Activated CD4-positive, alpha-beta memory T cell treated with anti-CD3 and anti-CD28 coated beads for 36 hours (primary cell): ENCODE measurements around the gene RBM39. TPM values are rescaled to one million over a fixed set of nuclear protein-coding genes. Genes with fewer than 3 reads are reported as not detected.
"Not testable (repeated sequence)": the region's sequence is repeated elsewhere in the genome, so short reads cannot be mapped to it uniquely, and the experiment has no call there.

ENCODE experiments used
- CTCF ChIA-PET: fragments of 350-600 bp; sonication (Branson Sonifier 250); formaldehyde crosslinking; loops from one replicate; lab custom pipeline; 2021; ENCODE audit warnings: antibody characterized with exemption, inconsistent platforms; lab: Charles Lee
- POLR2A ChIA-PET: fragments of 350-600 bp; sonication (Branson Sonifier 250); formaldehyde crosslinking; loops from one replicate; lab custom pipeline; 2021; ENCODE audit warnings: antibody characterized with exemption; lab: Charles Lee
- DNase-seq: peaks from one replicate; pipeline ENCODE4 v3.0.0-alpha.2; 2020
- H3K27ac Mint-ChIP-seq: one replicate; pipeline ENCODE4 v1.8.0; 2021; ENCODE audit warnings: mixed read lengths
- H3K27me3 Mint-ChIP-seq: one replicate; pipeline ENCODE4 v1.8.0; 2021; ENCODE audit warnings: mixed read lengths
- H3K36me3 Mint-ChIP-seq: one replicate; pipeline ENCODE4 v1.8.0; 2021; ENCODE audit warnings: mixed read lengths
- H3K4me1 Mint-ChIP-seq: one replicate; pipeline ENCODE4 v1.8.0; 2021; ENCODE audit warnings: low read depth, mixed read lengths
- H3K4me3 Mint-ChIP-seq: one replicate; pipeline ENCODE4 v1.8.0; 2021; ENCODE audit warnings: mild to moderate bottlenecking, mixed read lengths
- H3K9me3 Mint-ChIP-seq: one replicate; pipeline ENCODE4 v1.8.0; 2021; ENCODE audit warnings: mixed read lengths
- intact Hi-C: fragments of 100-400 bp; cut with micrococcal nuclease; formaldehyde crosslinking; loops from one replicate; pipeline ENCODE4 v1.15.1; 2023
- total RNA-seq, 2 experiments: library from RNA; stranded (reverse); gene quantifications; one replicate each; pipeline ENCODE4 v1.2.3, GENCODE V29; 2021

Gene RBM39
- total RNA-seq, 2 experiments from 2014 or later, result 243 to 259 TPM

GRCh38 chr20:35686872-35687271 is 55.2 kb downstream of the RBM39 start:
- H3K9me3 Mint-ChIP-seq, H3K4me3 Mint-ChIP-seq, H3K4me1 Mint-ChIP-seq, POLR2A ChIA-PET, H3K27ac Mint-ChIP-seq, H3K27me3 Mint-ChIP-seq, intact Hi-C loops: not testable (repeated sequence)
- CTCF ChIA-PET, result interaction anchor here (0.7 kb wide), 1 partner anchor 306 kb away, joined by 4 read pairs; no protein-coding TSS in a partner anchor
- peak; percentile 18 for DNase-seq
- H3K36me3 Mint-ChIP-seq, result peaks cover 22% of the 10 kb centered on the region

GRCh38 chr20:35685368-35685767 is 56.7 kb downstream of the RBM39 start:
- H3K27ac Mint-ChIP-seq, H3K4me3 Mint-ChIP-seq, H3K27me3 Mint-ChIP-seq, DNase-seq, H3K9me3 Mint-ChIP-seq, intact Hi-C loops, CTCF ChIA-PET, POLR2A ChIA-PET, H3K4me1 Mint-ChIP-seq: not testable (repeated sequence)
- H3K36me3 Mint-ChIP-seq, result peaks cover 18% of the 10 kb centered on the region

GRCh38 chr20:35681960-35682359 is 60.1 kb downstream of the RBM39 start:
- H3K36me3 Mint-ChIP-seq, result peaks cover 5% of the 10 kb centered on the region
- no peaks in the 10 kb centered on the region for H3K4me1 Mint-ChIP-seq
- H3K4me3 Mint-ChIP-seq, result no peak overlapping the region
- no peak overlapping the region for H3K27ac Mint-ChIP-seq
- H3K9me3 Mint-ChIP-seq, result no peaks in the 10 kb centered on the region
- CTCF ChIA-PET, result no interaction called here
- POLR2A ChIA-PET, result no interaction called here
- DNase-seq, result no peak
- intact Hi-C loops, result no loop called here
- H3K27me3 Mint-ChIP-seq, result no peaks in the 10 kb centered on the region

DNA sequence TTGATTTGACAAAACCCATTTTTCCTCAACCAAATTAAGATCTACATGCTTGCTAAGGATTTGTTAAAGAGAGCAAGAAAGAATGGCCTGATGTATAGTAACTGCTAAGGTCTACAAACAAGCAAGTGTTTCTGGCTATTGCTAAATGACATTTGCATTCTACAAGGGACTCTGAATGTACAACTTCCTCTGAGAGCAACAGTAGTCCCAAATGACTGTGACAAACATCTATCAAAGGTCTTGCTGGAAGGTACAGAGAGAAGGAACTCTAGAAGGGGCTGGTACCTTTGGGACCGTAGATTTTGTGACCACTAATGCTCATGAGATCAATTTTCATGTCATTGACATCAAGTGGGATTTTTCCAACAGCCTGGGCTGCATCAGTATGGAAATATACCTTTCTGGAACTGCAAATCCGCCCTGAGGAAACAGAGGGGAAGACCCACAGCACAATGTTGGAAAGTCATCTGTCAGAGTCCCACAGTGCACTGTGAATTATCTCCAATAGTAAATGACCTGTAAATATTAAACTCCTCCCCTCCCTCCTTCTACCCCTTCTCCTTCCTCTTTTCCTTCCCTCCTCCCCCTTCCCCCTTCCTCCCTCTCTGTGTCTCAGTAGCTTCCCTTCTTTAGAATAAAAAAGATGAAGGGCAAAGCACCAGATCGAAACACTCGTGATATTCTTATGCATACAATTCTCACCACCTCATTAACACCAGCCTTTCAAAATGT is 61.4 kb downstream of the RBM39 start:
- no peaks in the 10 kb centered on the region for H3K4me1 Mint-ChIP-seq
- H3K9me3 Mint-ChIP-seq, result no peaks in the 10 kb centered on the region
- POLR2A ChIA-PET, result no interaction called here
- CTCF ChIA-PET, result no interaction called here
- H3K27ac Mint-ChIP-seq, result no peak overlapping the region
- no peaks in the 10 kb centered on the region for H3K27me3 Mint-ChIP-seq
- no peak overlapping the region for H3K4me3 Mint-ChIP-seq
- H3K36me3 Mint-ChIP-seq, result peaks cover 4% of the 10 kb centered on the region
- intact Hi-C loops, result no loop called here
- no peak for DNase-seq

- H3K4me3 Mint-ChIP-seq, result no peak overlapping the region
- H3K27ac Mint-ChIP-seq, result no peak overlapping the region
- no peak for DNase-seq
- H3K4me1 Mint-ChIP-seq, result no peaks in the 10 kb centered on the region
- peaks cover 21% of the 10 kb centered on the region for H3K36me3 Mint-ChIP-seq
- ChIA-PET CTCF (no interaction called here), POLR2A (no interaction called here)
- H3K27me3 Mint-ChIP-seq, result no peaks in the 10 kb centered on the region
- intact Hi-C loops, result no loop called here
- no peaks in the 10 kb centered on the region for H3K9me3 Mint-ChIP-seq
Observed at GRCh38 chr20:35674921-35675320, 67.1 kb downstream of the RBM39 start.

- no peak overlapping the region for H3K27ac Mint-ChIP-seq
- H3K4me1 Mint-ChIP-seq, result no peaks in the 10 kb centered on the region
- DNase-seq, result no peak
- H3K9me3 Mint-ChIP-seq, result no peaks in the 10 kb centered on the region
- no peaks in the 10 kb centered on the region for H3K27me3 Mint-ChIP-seq
- intact Hi-C loops, result no loop called here
- H3K4me3 Mint-ChIP-seq, result no peak overlapping the region
- CTCF ChIA-PET, result no interaction called here
- peaks cover 25% of the 10 kb centered on the region for H3K36me3 Mint-ChIP-seq
- POLR2A ChIA-PET, result no interaction called here
Observed at GRCh38 chr20:35673884-35674283, 68.2 kb downstream of the RBM39 start.

DNA sequence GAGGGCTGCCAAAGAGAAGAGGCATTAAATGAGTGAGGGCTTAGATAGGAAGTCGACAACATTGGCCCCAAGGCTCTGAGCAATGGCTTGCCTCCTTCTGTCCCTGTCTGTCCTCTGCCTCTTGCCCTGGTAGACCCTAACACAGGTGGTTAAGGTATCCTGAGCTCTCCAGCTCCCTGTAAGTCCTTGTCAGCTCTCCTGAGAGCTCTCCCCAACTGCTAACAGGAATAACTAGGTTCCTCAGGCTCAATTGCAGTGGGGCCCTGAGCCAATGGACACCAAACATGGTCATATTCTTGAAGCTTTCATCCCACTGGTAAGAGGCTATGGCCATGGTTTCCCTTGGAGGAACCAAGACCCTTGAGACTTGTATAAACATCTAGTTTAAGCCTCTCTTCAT is 72.4 kb downstream of the RBM39 start:
- ChIA-PET POLR2A (no interaction called here), CTCF (no interaction called here)
- intact Hi-C loops, result no loop called here
- H3K9me3 Mint-ChIP-seq, result no peaks in the 10 kb centered on the region
- H3K27ac Mint-ChIP-seq, result no peak overlapping the region
- DNase-seq, result no peak
- H3K4me1 Mint-ChIP-seq, result peaks cover 3% of the 10 kb centered on the region
- H3K4me3 Mint-ChIP-seq, result no peak overlapping the region
- H3K36me3 Mint-ChIP-seq, result peaks cover 26% of the 10 kb centered on the region
- no peaks in the 10 kb centered on the region for H3K27me3 Mint-ChIP-seq

GRCh38 chr20:35669221-35669620 is 72.8 kb downstream of the RBM39 start:
- peaks cover 28% of the 10 kb centered on the region for H3K36me3 Mint-ChIP-seq
- H3K4me3 Mint-ChIP-seq, result no peak overlapping the region
- no peak overlapping the region for H3K27ac Mint-ChIP-seq
- ChIA-PET POLR2A (no interaction called here), CTCF (no interaction called here)
- DNase-seq, result no peak
- intact Hi-C loops, result no loop called here
- no peaks in the 10 kb centered on the region for H3K27me3 Mint-ChIP-seq
- peaks cover 3% of the 10 kb centered on the region for H3K4me1 Mint-ChIP-seq
- no peaks in the 10 kb centered on the region for H3K9me3 Mint-ChIP-seq

DNA sequence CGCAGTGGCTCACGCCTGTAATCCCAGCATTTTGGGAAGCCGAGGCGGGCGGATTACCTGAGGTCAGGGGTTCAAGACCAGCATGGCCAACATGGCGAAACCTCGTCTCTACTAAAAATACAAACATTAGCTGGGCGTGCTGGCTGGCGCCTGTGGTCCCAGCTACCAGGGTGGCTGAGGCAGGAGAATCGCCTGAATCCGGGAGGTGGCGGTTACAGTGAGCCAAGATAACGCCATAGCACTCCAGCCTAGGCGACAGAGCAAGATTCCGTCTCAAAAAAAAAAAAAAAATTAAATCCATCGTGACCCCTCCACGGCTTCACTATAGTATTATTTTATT is 76.1 kb downstream of the RBM39 start:
- H3K4me3 Mint-ChIP-seq, result no peak overlapping the region

GRCh38 chr20:35664466-35665206 is 77.4 kb downstream of the RBM39 start, which contains the start of the genes CPNE1 and RBM12:
Gene CPNE1 (minus strand): TSS chr20:35664900. CDS start chr20:35632923, 31,977 bp downstream.
Gene RBM12 (minus strand): TSS chr20:35664900. CDS start chr20:35655322, 9,578 bp downstream.
- peak within 1 kb of the TSS; percentile 98 for H3K27ac Mint-ChIP-seq
- no peaks in the 10 kb centered on the region for H3K27me3 Mint-ChIP-seq
- no peaks in the 10 kb centered on the region for H3K9me3 Mint-ChIP-seq
- H3K4me3 Mint-ChIP-seq, result peak within 1 kb of the TSS; percentile 91
- H3K4me1 Mint-ChIP-seq, result peaks cover 40% of the 10 kb centered on the region
- CTCF ChIA-PET, result interaction anchor here (0.8 to 6.3 kb wide), 5 partner anchors 35 to 289 kb away, joined by 3 to 70 read pairs (median 5); partner anchors contain the start of genes NFS1, ROMO1, SCAND1 and SPAG4
- peaks cover 25% of the 10 kb centered on the region for H3K36me3 Mint-ChIP-seq
- peak; percentile 96 for DNase-seq
- intact Hi-C loops, result loop anchor here (2.0 to 5.0 kb wide), 6 partner anchors 34 to 362 kb away; partner anchors contain the start of genes CEP250, ERGIC3, NFS1 and PHF20
- POLR2A ChIA-PET, result interaction anchor here (0.8 to 6.8 kb wide), 13 partner anchors 9 to 290 kb away, joined by 3 to 93 read pairs (median 6); partner anchors contain the start of genes CEP250, PHF20, RBM39 and SCAND1

More for the DNA sequence above, 76.1 kb downstream of the RBM39 start:
- CTCF ChIA-PET, result interaction anchor here (0.8 to 0.9 kb wide), 2 partner anchors 65 to 219 kb away, joined by 3 read pairs; no protein-coding TSS in a partner anchor
- no peaks in the 10 kb centered on the region for H3K9me3 Mint-ChIP-seq
- H3K27ac Mint-ChIP-seq, result peak overlapping the region; percentile 44
- H3K36me3 Mint-ChIP-seq, result peaks cover 23% of the 10 kb centered on the region
- intact Hi-C loops, result loop anchor here (2.0 kb wide), 2 partner anchors 33 to 289 kb away; partner anchors contain the start of genes NFS1, ROMO1 and SCAND1
- no peak for DNase-seq
- H3K27me3 Mint-ChIP-seq, result no peaks in the 10 kb centered on the region
- H3K4me1 Mint-ChIP-seq, result peaks cover 27% of the 10 kb centered on the region
- POLR2A ChIA-PET, result interaction anchor here (0.6 to 1.3 kb wide), 2 partner anchors 54 to 77 kb away, joined by 3 to 6 read pairs; no protein-coding TSS in a partner anchor

- Mint-ChIP-seq H3K27me3 (no peaks in the 10 kb centered on the region), H3K4me1 (peaks cover 47% of the 10 kb centered on the region), H3K36me3 (peaks cover 23% of the 10 kb centered on the region), H3K9me3 (no peaks in the 10 kb centered on the region), H3K27ac (peak overlapping the region; percentile 98), H3K4me3 (peak overlapping the region; percentile 91)
- peak; percentile 77 for DNase-seq
- intact Hi-C loops, result loop anchor here (2.0 to 5.0 kb wide), 6 partner anchors 35 to 361 kb away; partner anchors contain the start of genes CEP250, ERGIC3, NFS1 and PHF20
- CTCF ChIA-PET, result interaction anchor here (0.8 to 6.3 kb wide), 7 partner anchors 12 to 290 kb away, joined by 3 to 70 read pairs (median 5); partner anchors contain the start of genes NFS1, ROMO1, SCAND1 and SPAG4
- POLR2A ChIA-PET, result interaction anchor here (0.8 to 6.8 kb wide), 15 partner anchors 8 to 358 kb away, joined by 3 to 93 read pairs (median 4); partner anchors contain the start of genes CEP250, PHF20, RBM39 and SCAND1
Observed at GRCh38 chr20:35663516-35664465, 78.3 kb downstream of the RBM39 start.
